Suprapubic skin (tissue), 4 donors: ENCODE measurements around the gene STK32B. TPM values are rescaled to one million over a fixed set of nuclear protein-coding genes. Genes with fewer than 3 reads are reported as not detected.

Experiments
- DNase-seq, 2 donors: peaks; one replicate each; pipeline ENCODE4 v3.0.0-alpha.2; 2019; ENCODE audit warnings: low spot score in 2 of 2
- H3K27ac ChIP-seq: fragments of 200-600 bp; sonication (generic); one replicate; pipeline ENCODE4 v1.5.1; 2019
- H3K27me3 ChIP-seq: fragments of 200-600 bp; sonication (generic); one replicate; pipeline ENCODE4 v1.5.1; 2019
- H3K36me3 ChIP-seq: fragments of 200-600 bp; sonication (generic); one replicate; pipeline ENCODE4 v1.5.1; 2019
- H3K4me1 ChIP-seq: fragments of 200-600 bp; sonication (generic); one replicate; pipeline ENCODE4 v1.5.1; 2019
- H3K4me3 ChIP-seq: fragments of 200-600 bp; sonication (generic); one replicate; pipeline ENCODE4 v1.5.1; 2019; ENCODE audit warnings: mild to moderate bottlenecking
- H3K9me3 ChIP-seq: fragments of 200-600 bp; sonication (generic); one replicate; pipeline ENCODE4 v1.5.1; 2019
- CTCF ChIP-seq, 2 donors: fragments of 200-600 bp in 1 of 2; fragments of 450-650 bp in 1 of 2; sonication (generic) in 1 of 2; IDR thresholded peaks; one replicate each; pipeline ENCODE4 v1.5.1; 2016 to 2019; ENCODE audit warnings: antibody characterized with exemption in 2 of 2, mild to moderate bottlenecking in 1 of 2, moderate library complexity in 1 of 2
- EP300 ChIP-seq: sonication (generic); formaldehyde crosslinking; IDR thresholded peaks from one replicate; pipeline ENCODE4 v1.6.1; 2017; ENCODE audit warnings: antibody characterized with exemption
- POLR2A ChIP-seq, 2 donors: fragments of 450-650 bp; IDR thresholded peaks; one replicate each; pipeline ENCODE4 v1.6.1; 2017; ENCODE audit warnings: antibody characterized with exemption in 2 of 2, mild to moderate bottlenecking in 2 of 2, moderate library complexity in 2 of 2
- POLR2AphosphoS5 ChIP-seq, 3 donors: sonication (generic); formaldehyde crosslinking; IDR thresholded peaks; one replicate each; pipeline ENCODE4 v1.6.1; 2017; ENCODE audit warnings: antibody characterized with exemption in 3 of 3
- WGBS: methylation state at CpG from one replicate; pipeline ENCODE4 v1.1.5; 2018; 5-methylcytosine and 5-hydroxymethylcytosine counted together
- total RNA-seq, 4 donors: library from RNA; depleted of rRNA; stranded (reverse); fragments of >200 nt; gene quantifications; one replicate each; pipeline ENCODE4 v1.1.0, GENCODE V29; 2016

STK32B gene
- total RNA-seq, 4 donors from 2014 or later: 0.76 to 2.2 (median 1.2) TPM

- Histone ChIP-seq H3K4me3 (no peak overlapping the region), H3K4me1 (no peaks in the 10 kb centered on the region), H3K27me3 (peaks cover 4% of the 10 kb centered on the region), H3K36me3 (no peaks in the 10 kb centered on the region), H3K9me3 (no peaks in the 10 kb centered on the region), H3K27ac (no peak overlapping the region)
- no peak for DNase-seq
- no peak for TF ChIP-seq EP300
- no peak for TF ChIP-seq POLR2A (IDR thresholded peaks at IDR 0.05)
- TF ChIP-seq CTCF (IDR thresholded peaks at IDR 0.05): no peak
- TF ChIP-seq POLR2AphosphoS5 (IDR thresholded peaks at IDR 0.05): no peak
- WGBS: 52% methylated on average over 6 of the region's 6 CpGs
Measured at GRCh38 chr4:5043579-5043978, 7.7 kb upstream of the STK32B start.

DNA sequence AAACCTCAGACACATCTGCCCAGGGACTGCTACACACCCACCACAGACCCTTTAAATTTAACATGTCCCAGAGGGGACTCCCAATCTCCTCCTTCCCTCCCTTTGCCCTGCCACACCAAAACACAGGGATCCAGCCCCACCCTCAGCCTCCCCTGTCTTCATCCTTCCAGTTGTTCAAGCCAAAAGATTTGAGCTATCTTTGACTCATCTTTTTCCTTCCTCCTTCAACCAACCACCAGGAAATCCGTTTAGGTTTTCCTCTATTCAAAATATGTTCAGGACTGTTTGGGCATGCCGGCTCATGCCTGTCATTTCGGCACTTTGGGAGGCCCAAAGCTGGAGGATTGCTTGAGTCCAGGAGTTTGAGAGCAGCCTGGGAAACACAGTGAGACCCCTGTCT lies 6.9 kb upstream of the STK32B start:
- Histone ChIP-seq H3K27me3 (peaks cover 4% of the 10 kb centered on the region), H3K4me3 (no peak overlapping the region), H3K27ac (no peak overlapping the region), H3K9me3 (no peaks in the 10 kb centered on the region), H3K4me1 (no peaks in the 10 kb centered on the region), H3K36me3 (no peaks in the 10 kb centered on the region)
- WGBS: 41% methylated on average over 3 of the region's 3 CpGs
- no peak for TF ChIP-seq POLR2A (IDR thresholded peaks at IDR 0.05)
- no peak for TF ChIP-seq CTCF (IDR thresholded peaks at IDR 0.05)
- TF ChIP-seq EP300: no peak
- no peak for TF ChIP-seq POLR2AphosphoS5 (IDR thresholded peaks at IDR 0.05)
- DNase-seq: no peak

DNA sequence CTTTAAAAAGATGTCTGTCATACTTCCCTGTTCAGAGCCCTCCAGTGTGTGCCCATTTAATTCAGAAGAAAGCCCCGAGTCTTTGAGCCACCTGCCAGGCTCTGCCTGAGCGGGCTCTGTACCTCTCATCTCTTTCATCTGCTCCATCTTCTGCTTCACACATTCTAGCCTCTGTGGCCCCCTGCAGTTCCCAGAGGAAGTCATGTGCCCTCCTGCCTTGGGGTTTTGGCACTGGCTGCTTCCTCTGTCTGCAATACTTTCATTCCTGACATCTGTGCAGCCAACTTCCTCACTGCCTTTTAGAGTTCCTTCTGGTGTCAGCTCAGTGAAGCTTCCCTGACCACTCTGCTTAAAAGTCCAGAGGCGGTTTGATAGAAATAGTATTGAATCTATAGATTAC lies 6.2 kb upstream of the STK32B start:
- H3K27me3 ChIP-seq: peaks cover 4% of the 10 kb centered on the region
- 49% methylated on average over 3 of the region's 3 CpGs for WGBS
- H3K4me1 ChIP-seq: peaks cover under 1% of the 10 kb centered on the region
- no peak for DNase-seq
- no peaks in the 10 kb centered on the region for H3K36me3 ChIP-seq
- no peak for TF ChIP-seq POLR2A (IDR thresholded peaks at IDR 0.05)
- no peak for TF ChIP-seq POLR2AphosphoS5 (IDR thresholded peaks at IDR 0.05)
- H3K27ac ChIP-seq: no peak overlapping the region
- no peak overlapping the region for H3K4me3 ChIP-seq
- no peaks in the 10 kb centered on the region for H3K9me3 ChIP-seq

GRCh38 chr4:5048721-5049120 lies 2.6 kb upstream of the STK32B start:
- 87% methylated on average over 4 of the region's 4 CpGs for WGBS
- Histone ChIP-seq H3K27me3 (peaks cover 13% of the 10 kb centered on the region), H3K36me3 (no peaks in the 10 kb centered on the region), H3K27ac (no peak overlapping the region), H3K4me3 (no peak overlapping the region), H3K9me3 (no peaks in the 10 kb centered on the region), H3K4me1 (peaks cover 24% of the 10 kb centered on the region)
- no peak for TF ChIP-seq CTCF (IDR thresholded peaks at IDR 0.05)
- no peak for TF ChIP-seq POLR2AphosphoS5 (IDR thresholded peaks at IDR 0.05)
- TF ChIP-seq EP300: no peak
- TF ChIP-seq POLR2A (IDR thresholded peaks at IDR 0.05): no peak
- no peak for DNase-seq

DNA sequence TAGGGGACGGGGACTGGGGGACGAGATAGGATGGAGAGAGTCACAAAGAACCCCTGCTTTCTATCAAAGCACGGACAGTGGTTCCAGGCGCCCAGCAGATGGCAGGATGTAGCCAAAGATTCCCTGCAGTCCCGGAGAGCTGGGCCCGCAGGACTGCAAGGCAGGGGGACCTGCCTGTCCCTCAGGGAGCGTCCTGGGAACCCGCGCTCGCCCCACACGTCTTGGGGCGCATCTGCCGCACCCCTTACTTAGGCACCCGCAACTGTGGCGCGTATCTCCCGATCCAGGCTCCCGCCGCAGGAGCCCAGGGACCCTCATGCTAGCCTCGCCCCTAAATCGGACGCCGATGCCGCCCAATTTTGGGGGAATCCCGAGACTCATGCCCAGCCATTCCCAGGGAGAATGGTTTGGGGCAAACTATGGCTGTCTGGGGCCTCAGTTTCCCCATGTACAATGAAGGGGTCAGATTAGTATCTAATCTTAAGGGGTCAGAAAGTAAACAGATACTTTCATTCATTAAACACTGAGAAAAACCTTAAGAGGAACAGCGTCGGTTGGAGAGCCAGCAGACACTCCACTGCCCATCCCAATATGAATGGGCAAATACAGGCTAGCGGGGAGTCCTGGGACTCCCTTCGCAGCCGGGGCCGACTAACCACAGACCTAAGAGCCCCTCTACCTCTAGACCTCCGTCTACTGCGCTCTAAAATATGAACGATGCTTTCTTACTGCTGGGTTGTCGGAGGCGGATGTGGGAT lies 581 bp upstream of the STK32B start:
- peaks cover 24% of the 10 kb centered on the region for H3K4me1 ChIP-seq
- peak; percentile 82 to 86 for DNase-seq

More for the DNA sequence above, 581 bp upstream of the STK32B start:
- peak overlapping the region; percentile 59 for H3K4me3 ChIP-seq
- peaks cover 9% of the 10 kb centered on the region for H3K27me3 ChIP-seq
- WGBS: 1% methylated on average over 22 of the region's 36 CpGs
- no peaks in the 10 kb centered on the region for H3K9me3 ChIP-seq
- peak overlapping the region; percentile 8 for H3K27ac ChIP-seq
- no peaks in the 10 kb centered on the region for H3K36me3 ChIP-seq
- TF ChIP-seq CTCF (IDR thresholded peaks at IDR 0.05) (peak; percentile 24 to 66), EP300 (no peak)
